ENCODE measurements around the gene ECE1. TPM values are rescaled to one million over a fixed set of nuclear protein-coding genes. Genes with fewer than 3 reads are reported as not detected.
A peak's percentile ranks its signal among the peaks of the same experiment; 100 is the strongest.

ECE1 gene
- total and polyA plus RNA-seq, 2 of the 4 experiments (the other 2 are of a cell fraction): 61.8 to 124 TPM

DNA sequence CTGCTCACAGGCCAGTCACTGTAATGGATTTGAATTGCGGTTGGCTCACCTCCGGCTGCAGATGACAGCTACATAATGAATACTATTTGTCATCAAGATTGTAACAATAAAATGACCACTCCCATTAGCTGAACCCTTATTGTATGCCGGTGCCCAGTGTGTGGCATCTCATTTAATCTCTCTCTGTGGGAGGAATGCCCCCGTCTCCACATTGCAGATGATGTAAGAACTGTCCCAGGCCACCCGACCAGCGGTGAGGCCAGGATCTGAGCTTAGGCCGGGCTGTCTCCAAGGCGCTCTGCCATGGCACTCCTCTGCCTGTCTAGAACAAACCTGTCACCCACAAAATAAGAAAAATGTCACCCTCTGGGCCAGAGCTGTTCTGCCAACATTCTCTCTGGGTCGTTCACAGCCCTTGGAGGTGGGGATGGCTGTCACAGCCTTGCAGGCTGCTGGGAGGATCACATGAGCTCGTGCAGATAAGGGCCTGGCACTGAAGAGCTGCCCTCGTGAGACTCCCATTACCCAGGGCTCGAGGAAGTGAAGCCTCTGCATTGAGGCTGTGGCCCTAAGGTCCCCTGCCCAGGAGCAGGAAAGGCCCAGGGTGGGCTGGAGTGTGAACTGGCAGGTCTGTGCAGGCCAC, 52.7 kb downstream of the ECE1 start:
- POLR2A ChIA-PET (ENCODE audit: unreplicated experiment): no interaction called here
- Histone ChIP-seq H3K79me1 (ENCODE audit: low read depth in 1 of 2, low read length in 2 of 2) (peaks cover 7 to 37% of the 10 kb centered on the region in 2 experiments; a peak in 3 of 4 replicates), H2AK5ac (ENCODE audit: low read depth, low read length) (peak overlapping the region; percentile 75), H3K14ac (replicated peaks; ENCODE audit: low read depth, low read length) (peak overlapping the region; percentile 37; the same call in 1 of the 2 replicates), H3K23ac (ENCODE audit: low read depth, low read length) (peak overlapping the region; percentile 72; the same call in 1 of the 2 replicates), H3K27me3 (ENCODE audit: control insufficient read depth, insufficient read depth, low read length) (no peaks in the 10 kb centered on the region), H2AFZ (replicated peaks; ENCODE audit: low read length, poor library complexity) (peak overlapping the region; percentile 58), H3K4ac (ENCODE audit: low read depth, low read length) (peak overlapping the region; percentile 73), H4K8ac (ENCODE audit: low read depth in 2 of 2, low read length in 2 of 2) (peak overlapping the region; percentile 64 to 67; a peak in 3 of 4 replicates), H3K27ac (ENCODE audit: insufficient read depth, low read length) (no peak overlapping the region; the same call in 1 of the 2 replicates), H4K5ac (ENCODE audit: low read depth, low read length) (peak overlapping the region; percentile 62; the same call in 1 of the 2 replicates), H3K18ac (ENCODE audit: low read depth, low read length) (peak overlapping the region; percentile 31; the same call in 1 of the 2 replicates), H3K9ac (ENCODE audit: low read depth, low read length) (no peak overlapping the region), H3K4me1 (ENCODE audit: control insufficient read depth, insufficient read depth, low read length) (peaks cover 12% of the 10 kb centered on the region), H2BK20ac (ENCODE audit: low read depth, low read length) (peak overlapping the region; percentile 27; the same call in 1 of the 2 replicates), H3K36me3 (ENCODE audit: control insufficient read depth, insufficient read depth, low read length) (peaks cover 70% of the 10 kb centered on the region), H4K20me1 (ENCODE audit: insufficient read depth, low read length) (no peaks in the 10 kb centered on the region), H3K56ac (ENCODE audit: extremely low read depth, insufficient read depth, low read length) (no peak overlapping the region), H3K4me2 (ENCODE audit: low read depth, low read length) (no peak overlapping the region), H4K91ac (ENCODE audit: insufficient read depth, low read depth, low read length) (peak overlapping the region; percentile 74; the same call in 1 of the 2 replicates), H3K9me3 (ENCODE audit: control insufficient read depth, insufficient read depth, low read length) (no peaks in the 10 kb centered on the region), H2BK120ac (ENCODE audit: low read depth, low read length) (peak overlapping the region; percentile 39; the same call in 1 of the 2 replicates), H2BK15ac (ENCODE audit: low read depth, low read length) (no peak overlapping the region; the same call in 2 of the 3 replicates), H2AK9ac (replicated peaks; ENCODE audit: low read depth, low read length, poor library complexity) (peak overlapping the region; percentile 79), H3K4me3 (ENCODE audit: insufficient read depth, low read depth, low read length) (no peak overlapping the region), H2BK5ac (ENCODE audit: low read depth, low read length, poor library complexity, severe bottlenecking) (peak overlapping the region; percentile 82), H3K9me1 (ENCODE audit: insufficient read depth, low read length) (peaks cover 19% of the 10 kb centered on the region; the same call in 1 of the 2 replicates)
- intact Hi-C loops (cut with micrococcal nuclease) (no loop called here), dilution Hi-C loops (cut with HindIII; ENCODE audit: low sequenced_read_pairs, unreplicated experiment) (no loop called here), in situ Hi-C loops (cut with MboI; ENCODE audit: low sequenced_read_pairs) (no loop called here)
- BruUV-seq (replicated peaks): no TSS peak
- CTCF ChIA-PET: no interaction called here
- DNase-seq (no peak), ATAC-seq (ENCODE audit: low read depth) (no peak)
- no peak for TF ChIP-seq MAZ (IDR thresholded peaks at IDR 0.05; ENCODE audit: borderline replicate concordance, low read depth, low read length)
- no peak for TF ChIP-seq MAFK (IDR thresholded peaks at IDR 0.05; ENCODE audit: low read depth, low read length)
- no peak for TF ChIP-seq POLR2A (IDR thresholded peaks at IDR 0.05; ENCODE audit: low read depth, low read length)
- TF ChIP-seq BHLHE40 (IDR thresholded peaks at IDR 0.05; ENCODE audit: low read depth, low read length): no peak
- TF ChIP-seq, protein P1, sequence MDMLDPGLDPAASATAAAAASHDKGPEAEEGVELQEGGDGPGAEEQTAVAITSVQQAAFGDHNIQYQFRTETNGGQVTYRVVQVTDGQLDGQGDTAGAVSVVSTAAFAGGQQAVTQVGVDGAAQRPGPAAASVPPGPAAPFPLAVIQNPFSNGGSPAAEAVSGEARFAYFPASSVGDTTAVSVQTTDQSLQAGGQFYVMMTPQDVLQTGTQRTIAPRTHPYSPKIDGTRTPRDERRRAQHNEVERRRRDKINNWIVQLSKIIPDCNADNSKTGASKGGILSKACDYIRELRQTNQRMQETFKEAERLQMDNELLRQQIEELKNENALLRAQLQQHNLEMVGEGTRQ (IDR thresholded peaks at IDR 0.05; ENCODE audit: low read depth, low read length): no peak
- TF ChIP-seq, protein P2, sequence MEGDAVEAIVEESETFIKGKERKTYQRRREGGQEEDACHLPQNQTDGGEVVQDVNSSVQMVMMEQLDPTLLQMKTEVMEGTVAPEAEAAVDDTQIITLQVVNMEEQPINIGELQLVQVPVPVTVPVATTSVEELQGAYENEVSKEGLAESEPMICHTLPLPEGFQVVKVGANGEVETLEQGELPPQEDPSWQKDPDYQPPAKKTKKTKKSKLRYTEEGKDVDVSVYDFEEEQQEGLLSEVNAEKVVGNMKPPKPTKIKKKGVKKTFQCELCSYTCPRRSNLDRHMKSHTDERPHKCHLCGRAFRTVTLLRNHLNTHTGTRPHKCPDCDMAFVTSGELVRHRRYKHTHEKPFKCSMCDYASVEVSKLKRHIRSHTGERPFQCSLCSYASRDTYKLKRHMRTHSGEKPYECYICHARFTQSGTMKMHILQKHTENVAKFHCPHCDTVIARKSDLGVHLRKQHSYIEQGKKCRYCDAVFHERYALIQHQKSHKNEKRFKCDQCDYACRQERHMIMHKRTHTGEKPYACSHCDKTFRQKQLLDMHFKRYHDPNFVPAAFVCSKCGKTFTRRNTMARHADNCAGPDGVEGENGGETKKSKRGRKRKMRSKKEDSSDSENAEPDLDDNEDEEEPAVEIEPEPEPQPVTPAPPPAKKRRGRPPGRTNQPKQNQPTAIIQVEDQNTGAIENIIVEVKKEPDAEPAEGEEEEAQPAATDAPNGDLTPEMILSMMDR (conservative IDR thresholded peaks at IDR 0.05; ENCODE audit: low read depth, low read length): no peak
- TF ChIP-seq RFX5 (IDR thresholded peaks at IDR 0.05; ENCODE audit: low read depth, low read length): no peak
- TF ChIP-seq SMC3 (IDR thresholded peaks at IDR 0.05; ENCODE audit: low read depth, low read length): no peak
- TF ChIP-seq NFE2L2 (IDR thresholded peaks at IDR 0.05; ENCODE audit: low read depth, low read length): no peak
- TF ChIP-seq FOS (IDR thresholded peaks at IDR 0.05; ENCODE audit: low read depth, low read length): no peak
- WGBS, 2 experiments (ENCODE audit: extremely low coverage in 2 of 2, insufficient read length in 1 of 2): 88% methylated on average over 4 of the region's 12 CpGs; no CpG with 5 or more reads in 1 of the 2 experiments

Measured in IMR-90 (cell line).